ENCODE data around the gene COQ5. TPM values are rescaled to one million over a fixed set of nuclear protein-coding genes. Genes with fewer than 3 reads are reported as not detected.
"Not testable (repeated sequence)": the region's sequence is repeated elsewhere in the genome, so short reads cannot be mapped to it uniquely, and the experiment has no call there.

The COQ5 gene
- total RNA-seq, 1 donor from 2014 or later, result 38.5 TPM

GRCh38 chr12:120534703-120535655 is 6.0 kb upstream of the COQ5 start:
- H3K27me3 Mint-ChIP-seq (ENCODE audit: low read depth), result no peaks in the 10 kb centered on the region
- peak; percentile 26 for TF ChIP-seq CTCF (conservative IDR thresholded peaks at IDR 0.05)
- peak; percentile 36 for DNase-seq (ENCODE audit: low read depth, low spot score)
- H3K36me3 Mint-ChIP-seq (ENCODE audit: low read depth), result no peaks in the 10 kb centered on the region
- peak overlapping the region; percentile 97 for H3K4me3 Mint-ChIP-seq
- H3K9me3 Mint-ChIP-seq, result no peaks in the 10 kb centered on the region
- H3K4me1 Mint-ChIP-seq, result peaks cover 48% of the 10 kb centered on the region
- peak overlapping the region; percentile 92 for H3K27ac Mint-ChIP-seq (ENCODE audit: unreplicated experiment)

DNA sequence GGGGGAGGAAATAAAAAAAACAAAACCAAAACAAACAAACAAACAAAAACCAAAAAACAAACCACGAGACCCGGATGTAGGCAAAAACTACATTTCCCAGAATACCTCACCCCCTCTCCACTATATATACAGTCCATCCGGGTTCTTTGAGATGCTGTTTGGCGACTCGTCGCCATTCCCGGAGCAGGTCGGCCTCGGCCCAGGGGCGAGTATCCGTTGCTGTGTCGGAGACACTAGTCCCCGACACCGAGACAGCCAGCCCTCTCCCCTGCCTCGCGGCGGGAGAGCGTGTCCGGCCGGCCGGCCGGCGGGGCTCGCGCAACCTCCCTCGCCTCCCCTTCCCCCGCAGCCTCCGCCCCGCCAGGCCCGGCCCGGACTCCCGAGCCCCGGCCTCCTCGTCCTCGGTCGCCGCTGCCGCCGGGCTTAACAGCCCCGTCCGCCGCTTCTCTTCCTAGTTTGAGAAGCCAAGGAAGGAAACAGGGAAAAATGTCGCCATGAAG is 5.3 kb upstream of the COQ5 start, which contains the start of gene RNF10:
RNF10 (plus strand) TSS at position 154 of the 500 bp plus-strand sequence. CDS start 456 bp downstream, outside the sequence.
- peaks cover 54% of the 10 kb centered on the region for H3K4me1 Mint-ChIP-seq

DNA sequence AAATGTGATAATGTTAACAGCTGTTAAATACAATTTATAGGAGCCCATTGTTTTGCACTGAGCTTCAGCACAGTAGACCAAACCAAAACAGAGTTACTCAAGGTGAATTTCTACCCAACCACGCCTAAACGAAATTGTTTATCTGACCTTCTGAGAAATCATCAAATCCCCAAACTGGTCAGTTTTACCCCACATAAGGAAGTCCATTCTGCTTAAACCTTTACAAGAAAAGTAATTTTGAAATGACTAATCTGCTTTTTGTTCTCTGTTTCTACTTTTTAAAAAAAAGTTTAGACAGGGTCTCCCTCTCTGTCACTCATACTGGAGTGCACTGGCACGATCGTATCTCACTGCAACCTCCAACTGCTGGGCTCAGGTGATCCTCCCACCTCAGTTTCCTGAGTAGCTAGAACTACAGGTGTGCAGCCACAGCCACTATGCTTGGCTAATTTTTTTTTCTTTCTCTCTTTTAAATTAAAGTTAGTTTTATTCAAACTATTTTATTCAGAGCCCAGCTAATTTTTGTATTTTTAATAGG is 3.8 kb upstream of the COQ5 start:
- DNase-seq (ENCODE audit: low read depth, low spot score), result no peak
- no peak for TF ChIP-seq CTCF (conservative IDR thresholded peaks at IDR 0.05)
- Mint-ChIP-seq H3K27ac (ENCODE audit: unreplicated experiment) (no peak overlapping the region), H3K27me3 (ENCODE audit: low read depth) (no peaks in the 10 kb centered on the region), H3K4me3 (peak overlapping the region; percentile 77), H3K4me1 (peaks cover 45% of the 10 kb centered on the region), H3K9me3 (no peaks in the 10 kb centered on the region), H3K36me3 (ENCODE audit: low read depth) (no peaks in the 10 kb centered on the region)

More for the DNA sequence above, 5.3 kb upstream of the COQ5 start, which contains the start of gene RNF10:
- TF ChIP-seq CTCF (conservative IDR thresholded peaks at IDR 0.05), result no peak
- Mint-ChIP-seq H3K36me3 (ENCODE audit: low read depth) (no peaks in the 10 kb centered on the region), H3K27me3 (ENCODE audit: low read depth) (no peaks in the 10 kb centered on the region), H3K9me3 (no peaks in the 10 kb centered on the region), H3K4me3 (peak within 1 kb of the TSS; percentile 97), H3K27ac (ENCODE audit: unreplicated experiment) (peak within 1 kb of the TSS; percentile 92)
- peak; percentile 70 for DNase-seq (ENCODE audit: low read depth, low spot score)

- H3K36me3 Mint-ChIP-seq (ENCODE audit: low read depth); H3K27ac Mint-ChIP-seq (ENCODE audit: unreplicated experiment); H3K9me3 Mint-ChIP-seq: not testable (repeated sequence)
Observed at GRCh38 chr12:120530418-120530761, 1.4 kb upstream of the COQ5 start.

GRCh38 chr12:120529641-120530417 is 871 bp upstream of the COQ5 start:
- peaks cover 24% of the 10 kb centered on the region for H3K4me1 Mint-ChIP-seq
- H3K9me3 Mint-ChIP-seq, result no peaks in the 10 kb centered on the region
- no peak for TF ChIP-seq CTCF (conservative IDR thresholded peaks at IDR 0.05)
- H3K36me3 Mint-ChIP-seq (ENCODE audit: low read depth), result no peaks in the 10 kb centered on the region
- no peak for DNase-seq (ENCODE audit: low read depth, low spot score)
- H3K27ac Mint-ChIP-seq (ENCODE audit: unreplicated experiment), result peak overlapping the region; percentile 100
- no peaks in the 10 kb centered on the region for H3K27me3 Mint-ChIP-seq (ENCODE audit: low read depth)
- H3K4me3 Mint-ChIP-seq, result peak overlapping the region; percentile 99

More at GRCh38 chr12:120530418-120530761, 1.4 kb upstream of the COQ5 start:
- DNase-seq (ENCODE audit: low read depth, low spot score); H3K27me3 Mint-ChIP-seq (ENCODE audit: low read depth): not testable (repeated sequence)
- H3K4me3 Mint-ChIP-seq, result peak overlapping the region; percentile 75
- peaks cover 28% of the 10 kb centered on the region for H3K4me1 Mint-ChIP-seq

Data from neural crest cell (in vitro differentiated cells).